ENCODE measurements around the gene IL32. TPM values are rescaled to one million over a fixed set of nuclear protein-coding genes. Genes with fewer than 3 reads are reported as not detected.

The IL32 gene
- total and polyA plus RNA-seq, 2 of the 4 experiments (the other 2 are of a cell fraction): 25.6 to 95.7 TPM

DNA sequence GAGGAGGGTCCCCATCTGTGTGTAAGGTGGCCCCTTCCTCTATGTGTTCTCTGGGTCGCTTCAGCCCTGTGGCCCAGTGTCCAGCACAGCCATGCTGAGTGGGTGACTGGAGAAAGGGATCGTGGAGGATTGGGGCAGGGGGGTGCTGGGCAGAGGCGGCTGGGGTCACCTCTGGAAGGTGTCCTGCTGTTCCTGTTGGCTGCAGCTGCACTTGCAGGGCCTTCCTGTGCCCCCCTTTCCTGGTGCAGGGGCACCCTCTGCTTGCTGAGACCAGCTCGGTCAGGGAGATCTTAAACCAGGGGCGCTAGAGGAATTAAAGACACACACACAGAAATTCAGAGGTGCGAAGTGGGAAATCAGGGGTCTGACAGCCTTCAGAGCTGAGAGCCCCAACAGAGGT, 11.1 kb downstream of the IL32 start:
- H2BK15ac ChIP-seq (ENCODE audit: low read depth, low read length): no peak overlapping the region
- no peak overlapping the region for H2BK5ac ChIP-seq (ENCODE audit: low read depth, low read length, poor library complexity, severe bottlenecking)
- DNase-seq (no peak), ATAC-seq (ENCODE audit: low read depth) (no peak)
- CTCF ChIA-PET: interaction anchor here (0.6 kb wide), 1 partner anchor 1127 kb away, joined by 3 read pairs; no protein-coding TSS in a partner anchor
- no peak overlapping the region for H2AFZ ChIP-seq (replicated peaks; ENCODE audit: low read length, poor library complexity)
- no peak overlapping the region for H2AK5ac ChIP-seq (ENCODE audit: low read depth, low read length)
- H3K27me3 ChIP-seq (ENCODE audit: control insufficient read depth, insufficient read depth, low read length): peaks cover 53% of the 10 kb centered on the region
- no peak overlapping the region for H2BK120ac ChIP-seq (ENCODE audit: low read depth, low read length)
- no peaks in the 10 kb centered on the region for H3K4me1 ChIP-seq (ENCODE audit: control insufficient read depth, insufficient read depth, low read length)
- no peak overlapping the region for H4K91ac ChIP-seq (ENCODE audit: insufficient read depth, low read depth, low read length)
- no peak overlapping the region for H3K27ac ChIP-seq (ENCODE audit: insufficient read depth, low read length)
- H3K36me3 ChIP-seq (ENCODE audit: control insufficient read depth, insufficient read depth, low read length): no peaks in the 10 kb centered on the region
- dilution Hi-C loops (cut with HindIII; ENCODE audit: low sequenced_read_pairs, unreplicated experiment): no loop called here
- no peaks in the 10 kb centered on the region for H3K79me1 ChIP-seq (ENCODE audit: low read depth in 1 of 2, low read length in 2 of 2)
- H4K5ac ChIP-seq (ENCODE audit: low read depth, low read length): no peak overlapping the region
- no peak overlapping the region for H3K4me2 ChIP-seq (ENCODE audit: low read depth, low read length)
- 47% methylated on average over 2 of the region's 6 CpGs; no CpG with 5 or more reads in 1 of the 2 experiments for WGBS, 2 experiments (ENCODE audit: extremely low coverage in 2 of 2, insufficient read length in 1 of 2)
- H3K23ac ChIP-seq (ENCODE audit: low read depth, low read length): no peak overlapping the region
- no peak overlapping the region for H3K14ac ChIP-seq (replicated peaks; ENCODE audit: low read depth, low read length)
- no peak overlapping the region for H3K4ac ChIP-seq (ENCODE audit: low read depth, low read length)
- no peaks in the 10 kb centered on the region for H4K20me1 ChIP-seq (ENCODE audit: insufficient read depth, low read length)
- no peak overlapping the region for H3K4me3 ChIP-seq (ENCODE audit: insufficient read depth, low read depth, low read length)
- in situ Hi-C loops (cut with MboI; ENCODE audit: low sequenced_read_pairs): no loop called here
- H3K18ac ChIP-seq (ENCODE audit: low read depth, low read length): no peak overlapping the region
- TF ChIP-seq RAD21 (IDR thresholded peaks at IDR 0.05; ENCODE audit: low read length) (no peak), CTCF (conservative IDR thresholded peaks at IDR 0.05; ENCODE audit: low read depth, low read length) (no peak), FOS (IDR thresholded peaks at IDR 0.05; ENCODE audit: low read depth, low read length) (no peak), BHLHE40 (IDR thresholded peaks at IDR 0.05; ENCODE audit: low read depth, low read length) (no peak), CEBPB (IDR thresholded peaks at IDR 0.05; ENCODE audit: low read depth, low read length) (no peak), POLR2A (IDR thresholded peaks at IDR 0.05; ENCODE audit: low read depth, low read length) (no peak), MAZ (IDR thresholded peaks at IDR 0.05; ENCODE audit: borderline replicate concordance, low read depth, low read length) (no peak), MXI1 (IDR thresholded peaks at IDR 0.05; ENCODE audit: borderline replicate concordance, low read depth, low read length) (no peak), RCOR1 (IDR thresholded peaks at IDR 0.05; ENCODE audit: insufficient replicate concordance, low read length) (no peak), MAFK (IDR thresholded peaks at IDR 0.05; ENCODE audit: low read depth, low read length) (no peak), NFE2L2 (IDR thresholded peaks at IDR 0.05; ENCODE audit: low read depth, low read length) (no peak), SMC3 (IDR thresholded peaks at IDR 0.05; ENCODE audit: low read depth, low read length) (no peak), CHD1 (IDR thresholded peaks at IDR 0.05; ENCODE audit: low read depth, low read length) (no peak), RFX5 (IDR thresholded peaks at IDR 0.05; ENCODE audit: low read depth, low read length) (no peak), USF2 (IDR thresholded peaks at IDR 0.05; ENCODE audit: low read depth, low read length) (no peak)
- TF ChIP-seq, protein P1, sequence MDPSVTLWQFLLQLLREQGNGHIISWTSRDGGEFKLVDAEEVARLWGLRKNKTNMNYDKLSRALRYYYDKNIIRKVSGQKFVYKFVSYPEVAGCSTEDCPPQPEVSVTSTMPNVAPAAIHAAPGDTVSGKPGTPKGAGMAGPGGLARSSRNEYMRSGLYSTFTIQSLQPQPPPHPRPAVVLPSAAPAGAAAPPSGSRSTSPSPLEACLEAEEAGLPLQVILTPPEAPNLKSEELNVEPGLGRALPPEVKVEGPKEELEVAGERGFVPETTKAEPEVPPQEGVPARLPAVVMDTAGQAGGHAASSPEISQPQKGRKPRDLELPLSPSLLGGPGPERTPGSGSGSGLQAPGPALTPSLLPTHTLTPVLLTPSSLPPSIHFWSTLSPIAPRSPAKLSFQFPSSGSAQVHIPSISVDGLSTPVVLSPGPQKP (IDR thresholded peaks at IDR 0.05; ENCODE audit: borderline replicate concordance, low read depth, low read length): no peak
- H2BK20ac ChIP-seq (ENCODE audit: low read depth, low read length): no peak overlapping the region
- H3K9me3 ChIP-seq (ENCODE audit: control insufficient read depth, insufficient read depth, low read length): no peaks in the 10 kb centered on the region
- no peak overlapping the region for H4K8ac ChIP-seq (ENCODE audit: low read depth in 2 of 2, low read length in 2 of 2)
- intact Hi-C loops (cut with micrococcal nuclease): no loop called here
- no peak overlapping the region for H3K56ac ChIP-seq (ENCODE audit: extremely low read depth, insufficient read depth, low read length)
- POLR2A ChIA-PET (ENCODE audit: unreplicated experiment): interaction anchor here (0.6 kb wide), 1 partner anchor 87 kb away, joined by 3 read pairs; no protein-coding TSS in a partner anchor
- H2AK9ac ChIP-seq (replicated peaks; ENCODE audit: low read depth, low read length, poor library complexity): no peak overlapping the region
- peaks cover 6% of the 10 kb centered on the region; the same call in 1 of the 2 replicates for H3K9me1 ChIP-seq (ENCODE audit: insufficient read depth, low read length)
- no TSS peak for BruUV-seq (replicated peaks)
- no peak overlapping the region for H3K9ac ChIP-seq (ENCODE audit: low read depth, low read length)

Data from IMR-90 (cell line).